HUDEP-2 (cell line): ENCODE data around the gene VKORC1.
A peak's percentile ranks its signal among the peaks of the same experiment; 100 is the strongest.

Experiments used
- DNase-seq, 76 experiments: peaks; one replicate each; lab custom pipeline; 2025; ENCODE audit not compliant: unreplicated experiment in 76 of 76; lab: John Stamatoyannopoulos, UW

The VKORC1 gene

GRCh38 chr16:31072540-31073141, 22.0 kb downstream of the VKORC1 start:
- peak in 39 of 76 experiments; percentile 2 to 50 (median 20) for DNase-seq

- no peak for DNase-seq
These were observed 22.7 kb downstream of the VKORC1 start for GRCh38 chr16:31071861-31072260.

GRCh38 chr16:31067342-31067741, 27.3 kb downstream of the VKORC1 start:
- no peak for DNase-seq

- no peak for DNase-seq
These were observed 29.6 kb downstream of the VKORC1 start for GRCh38 chr16:31064882-31065461.

- DNase-seq: no peak
These were observed 30.6 kb downstream of the VKORC1 start for GRCh38 chr16:31063843-31064611.

- DNase-seq: no peak
These were observed 31.1 kb downstream of the VKORC1 start for GRCh38 chr16:31063495-31063842.

GRCh38 chr16:31061813-31062440, 32.7 kb downstream of the VKORC1 start:
- DNase-seq: no peak

GRCh38 chr16:31061126-31061812, 33.3 kb downstream of the VKORC1 start:
- no peak for DNase-seq

GRCh38 chr16:31055613-31056012, 39.0 kb downstream of the VKORC1 start:
- DNase-seq: no peak

GRCh38 chr16:31052114-31052513, 42.5 kb downstream of the VKORC1 start:
- DNase-seq: peak in 51 of 76 experiments; percentile 6 to 76 (median 31)

GRCh38 chr16:31050280-31051030, 44.1 kb downstream of the VKORC1 start:
- DNase-seq: no peak

- no peak for DNase-seq
These were observed 50.6 kb downstream of the VKORC1 start for GRCh38 chr16:31043898-31044481.

GRCh38 chr16:31043352-31043751, 51.2 kb downstream of the VKORC1 start:
- DNase-seq: no peak

GRCh38 chr16:31042866-31043265, 51.7 kb downstream of the VKORC1 start:
- DNase-seq: no peak
